NK-92 treated with Interleukin-12 subunit alpha and Interleukin-12 subunit beta, amount 100 ng/mL, for 24 hours (cell line): Measurements from ENCODE around the gene SH3BP5L.

Experiments
- DNase-seq: peaks from one replicate; lab custom pipeline; 2025; lab: John Stamatoyannopoulos, UW

The SH3BP5L gene

DNA sequence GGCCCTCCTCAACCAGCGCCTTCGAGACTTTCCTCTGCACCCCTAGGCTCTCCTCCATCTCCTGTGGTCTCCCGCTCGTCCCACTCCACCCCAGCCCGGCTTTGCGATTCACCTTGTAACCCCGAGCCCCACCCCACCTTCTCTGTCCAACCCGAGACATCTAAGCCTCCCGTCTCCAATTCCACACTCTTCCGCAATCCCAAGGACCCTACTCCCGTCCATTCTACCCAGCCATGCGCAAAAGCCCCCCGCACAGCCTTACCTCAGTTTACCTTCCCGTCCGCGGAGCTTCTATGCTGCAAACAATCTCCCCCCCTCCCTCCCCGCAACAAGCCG lies 174 bp downstream of the SH3BP5L start:
- no peak for DNase-seq

DNA sequence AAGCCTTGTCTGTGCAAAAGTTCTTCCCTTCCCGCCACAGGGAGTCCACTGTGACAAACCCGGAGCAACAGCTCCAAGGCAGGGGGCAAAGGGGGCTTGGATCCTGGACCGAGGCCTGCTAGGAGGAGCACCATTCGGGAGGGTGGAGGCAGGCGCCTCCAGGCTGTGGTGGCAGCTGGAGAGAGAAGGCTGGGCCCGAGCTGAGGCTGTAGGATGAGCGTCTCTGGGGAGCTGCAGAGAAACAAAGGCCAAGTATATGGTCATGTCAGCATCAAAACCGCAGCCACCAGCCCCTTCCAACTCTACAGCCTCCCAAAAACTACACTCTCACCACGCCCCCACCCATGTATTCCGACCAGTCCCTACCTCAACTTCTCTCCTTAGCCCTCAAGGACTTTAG lies 579 bp downstream of the SH3BP5L start:
- DNase-seq, result no peak

DNA sequence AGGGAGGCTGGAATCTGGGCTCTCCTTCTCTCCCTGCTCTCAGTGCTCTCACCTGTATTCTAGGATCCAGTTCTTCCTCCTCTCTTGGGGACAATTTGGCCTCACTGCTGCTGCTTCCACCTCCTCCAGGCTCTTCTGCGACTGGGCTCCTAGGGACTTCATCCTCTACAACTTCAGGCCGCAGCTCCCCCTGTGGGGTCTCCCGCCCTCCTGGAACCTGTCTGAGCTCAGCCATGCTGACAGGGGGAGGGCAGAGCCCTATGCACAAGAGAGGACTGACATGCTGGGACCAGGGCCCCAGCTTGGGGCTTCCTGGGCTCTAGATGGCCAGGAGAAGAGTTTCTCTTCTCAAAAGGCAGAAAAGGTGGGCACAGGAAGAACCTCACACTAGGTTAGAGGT lies 1.0 kb downstream of the SH3BP5L start:
- no peak for DNase-seq

DNA sequence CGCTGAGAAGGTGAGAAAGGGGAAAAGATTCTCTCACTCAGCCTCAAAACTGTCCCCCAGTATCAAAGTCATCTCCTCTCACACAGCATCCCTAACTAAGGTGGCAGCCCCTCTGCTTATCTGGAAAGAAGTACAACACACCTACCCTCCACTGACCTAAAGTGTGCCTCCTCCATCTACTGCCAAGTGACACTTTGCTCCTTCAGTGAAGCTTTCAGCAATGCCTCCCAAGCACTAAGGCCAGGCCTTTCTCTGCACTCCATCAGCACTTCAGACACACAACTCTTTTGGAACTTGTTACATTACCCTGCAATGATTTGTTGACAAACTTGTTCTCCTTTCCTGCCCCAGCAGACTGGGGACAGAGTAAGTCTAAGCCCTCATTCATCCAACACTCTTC lies 1.4 kb downstream of the SH3BP5L start:
- no peak for DNase-seq

DNA sequence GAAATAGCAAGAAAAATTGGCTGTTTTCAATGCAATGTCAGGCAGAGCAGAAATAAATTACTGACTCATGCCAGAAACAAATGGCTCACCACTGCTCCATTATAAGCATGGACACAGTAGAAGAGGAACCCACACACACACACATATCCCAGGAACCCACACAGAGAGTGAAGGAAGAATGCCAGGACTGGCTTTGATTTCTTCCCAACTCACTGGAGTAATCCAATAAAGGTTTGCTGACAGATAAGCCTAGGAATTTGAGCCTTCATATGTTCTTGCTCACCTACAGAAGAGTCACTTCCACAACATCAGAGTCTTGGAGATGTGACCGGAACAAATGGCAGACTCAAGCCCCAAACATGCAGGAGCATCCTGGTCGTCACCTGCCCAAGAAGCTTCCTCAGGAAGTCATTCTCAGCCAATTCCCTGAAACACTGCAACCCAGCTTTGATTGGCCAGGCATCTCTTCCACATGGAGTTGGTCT lies 2.2 kb downstream of the SH3BP5L start:
- no peak for DNase-seq

DNA sequence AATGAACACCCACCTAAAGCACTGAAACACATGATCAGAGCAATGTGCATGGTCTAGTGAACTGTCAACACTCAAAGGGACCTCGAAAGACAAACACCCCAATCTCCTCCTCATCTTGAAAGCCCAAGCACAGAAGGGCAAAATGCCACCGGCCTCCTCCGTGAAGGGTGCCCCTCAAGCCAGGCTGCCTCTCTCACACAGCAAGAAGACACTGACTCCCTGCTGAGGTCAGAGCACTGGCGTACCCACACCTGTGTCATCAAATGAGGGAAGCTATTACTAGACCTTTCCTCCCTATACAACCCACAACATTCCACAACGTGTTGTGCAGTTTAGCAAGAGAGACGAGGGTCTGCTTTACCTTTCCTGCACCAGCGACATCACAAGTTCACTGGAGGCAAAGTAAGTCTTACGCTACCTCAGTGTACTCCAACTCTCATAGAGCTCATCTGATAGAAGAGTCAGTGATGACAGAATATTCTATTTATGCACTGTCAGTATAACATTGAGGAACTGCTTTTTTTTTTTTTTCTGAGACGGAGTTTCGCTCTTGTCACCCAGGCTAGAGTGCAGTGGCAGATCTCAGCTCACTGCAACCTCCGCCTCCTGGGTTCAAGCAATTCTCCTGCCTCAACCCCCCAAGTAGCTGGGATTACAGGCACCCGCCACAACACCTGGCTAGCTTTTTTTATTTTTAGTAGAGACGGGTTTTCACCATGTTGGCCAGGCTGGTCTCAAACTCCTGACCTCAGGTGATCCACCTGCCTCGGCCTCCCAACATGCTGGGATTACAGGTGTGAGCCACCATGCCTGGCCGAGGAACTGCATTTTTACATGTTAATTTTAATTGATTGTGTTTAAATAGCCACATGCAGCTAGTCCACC lies 3.3 kb downstream of the SH3BP5L start:
- no peak for DNase-seq

DNA sequence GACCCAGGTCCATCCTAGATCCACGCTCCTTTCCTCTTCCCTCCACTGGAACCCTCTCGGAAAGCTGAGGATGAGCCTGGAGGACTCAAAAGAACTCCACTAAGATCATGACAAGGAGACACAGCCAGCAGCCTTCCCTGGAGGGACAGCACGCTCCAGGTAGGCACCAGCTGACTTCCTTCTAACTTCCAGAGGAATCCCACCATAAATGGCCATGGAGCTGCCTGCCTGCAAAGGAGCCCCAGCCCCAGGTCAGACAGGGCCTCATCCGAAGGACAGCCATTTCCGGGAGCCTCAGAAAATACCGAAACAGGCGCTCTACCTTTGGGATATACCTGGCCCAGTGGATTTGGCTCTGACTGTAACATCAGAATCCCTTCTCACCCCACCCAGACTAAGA lies 4.1 kb downstream of the SH3BP5L start:
- DNase-seq, result no peak

DNA sequence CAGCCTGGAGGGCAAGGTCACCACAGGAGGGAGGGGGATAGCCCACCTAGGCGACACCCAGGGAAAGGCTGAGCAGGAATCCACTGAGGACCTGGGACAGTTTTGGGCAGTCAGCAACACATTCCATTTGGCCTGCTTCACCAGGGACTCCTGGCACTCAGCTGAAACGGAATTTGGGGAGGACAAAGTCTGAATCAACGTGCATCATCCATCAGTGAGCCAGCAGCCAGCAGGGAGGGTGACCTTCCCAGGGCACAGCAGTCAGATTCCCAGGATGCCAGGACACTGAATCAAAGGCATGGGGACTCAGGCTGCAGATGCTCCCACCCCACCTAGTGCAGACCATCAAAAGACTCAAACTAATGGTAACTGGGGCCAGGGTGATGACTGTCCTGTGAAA lies 4.6 kb downstream of the SH3BP5L start:
- DNase-seq, result no peak

DNA sequence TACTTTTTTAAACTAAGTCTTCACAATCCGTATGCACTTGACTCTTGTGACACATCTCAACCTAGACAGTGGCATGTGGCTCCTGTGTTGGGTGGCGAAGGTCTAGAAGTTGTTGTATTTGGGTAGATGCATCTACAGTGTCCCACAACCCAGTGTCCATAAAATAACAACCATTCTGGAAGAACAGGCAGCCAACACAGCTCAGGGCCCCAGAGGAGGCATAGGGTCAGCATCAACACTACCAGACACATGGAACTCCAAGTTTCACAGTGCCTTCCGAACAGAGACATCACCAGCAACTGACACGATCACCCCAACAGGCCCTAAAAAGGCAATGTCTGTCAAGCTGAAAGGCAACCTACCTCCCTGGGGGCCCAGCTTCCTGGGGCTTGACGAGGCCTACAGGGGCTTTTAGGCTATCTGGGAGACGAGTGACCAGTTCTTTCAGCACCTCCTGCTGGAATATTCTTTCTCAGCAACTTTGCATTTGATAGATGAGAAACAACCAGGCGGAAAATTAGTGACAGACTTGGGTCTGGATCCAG lies 5.6 kb downstream of the SH3BP5L start:
- DNase-seq, result no peak

DNA sequence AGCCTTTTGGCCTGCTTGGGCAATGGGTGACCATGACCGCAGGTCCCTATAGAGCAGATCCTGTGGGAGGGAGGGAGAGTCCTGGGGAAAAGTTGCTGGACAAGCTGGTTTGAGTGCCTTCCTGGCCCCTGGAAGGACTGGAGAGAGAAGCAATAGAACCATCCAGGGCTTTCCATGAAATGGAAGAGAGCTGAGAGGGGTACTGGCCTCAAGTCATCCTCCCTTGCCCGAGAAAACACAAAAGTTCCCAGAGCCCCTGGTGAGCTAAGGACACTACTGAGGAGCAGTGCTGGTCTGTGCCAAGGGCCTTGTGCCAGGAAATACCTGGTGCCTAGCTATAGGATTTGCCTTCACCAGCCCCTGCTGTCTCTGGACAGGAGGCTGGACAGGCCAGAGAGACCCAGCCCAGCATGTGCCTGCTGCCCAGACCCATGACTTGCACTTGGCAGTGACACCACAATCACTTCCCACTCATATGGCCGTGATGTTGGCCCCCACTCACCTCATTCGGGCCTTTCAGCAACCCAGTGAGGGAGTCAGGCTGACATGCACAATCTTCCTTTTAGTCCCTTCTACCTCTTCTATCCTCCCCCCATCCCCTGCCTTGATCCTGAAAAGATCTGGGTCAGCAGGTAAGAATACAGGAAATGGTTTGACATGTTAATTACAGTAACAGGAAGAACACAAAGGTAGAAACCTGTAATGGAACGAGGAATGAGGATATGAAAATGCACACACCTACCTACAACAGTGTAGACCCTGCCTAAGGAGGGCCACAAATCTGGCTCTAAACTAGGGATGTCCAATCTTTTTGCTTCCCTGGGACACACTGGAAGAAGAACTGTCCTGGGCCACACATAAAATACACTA lies 7.0 kb downstream of the SH3BP5L start:
- no peak for DNase-seq

DNA sequence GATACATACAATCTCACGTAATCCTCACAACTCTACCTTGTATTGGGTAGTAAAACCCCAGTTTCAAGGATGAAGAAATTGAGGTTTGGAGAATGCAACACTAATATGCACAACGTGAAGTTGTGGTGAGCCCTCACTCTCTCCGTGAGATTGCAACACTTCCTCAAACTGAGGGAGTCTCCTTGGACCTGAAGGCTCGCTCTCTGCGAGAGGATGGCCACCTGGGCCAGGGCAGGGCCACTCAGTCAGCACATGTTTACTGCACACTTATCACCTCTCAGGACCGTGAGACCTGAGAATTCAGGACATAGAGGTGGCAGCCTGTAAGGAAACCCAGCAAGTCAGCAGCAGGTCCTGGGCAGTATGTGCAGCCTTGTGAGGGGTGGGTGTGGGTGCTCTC lies 8.7 kb downstream of the SH3BP5L start:
- no peak for DNase-seq

DNA sequence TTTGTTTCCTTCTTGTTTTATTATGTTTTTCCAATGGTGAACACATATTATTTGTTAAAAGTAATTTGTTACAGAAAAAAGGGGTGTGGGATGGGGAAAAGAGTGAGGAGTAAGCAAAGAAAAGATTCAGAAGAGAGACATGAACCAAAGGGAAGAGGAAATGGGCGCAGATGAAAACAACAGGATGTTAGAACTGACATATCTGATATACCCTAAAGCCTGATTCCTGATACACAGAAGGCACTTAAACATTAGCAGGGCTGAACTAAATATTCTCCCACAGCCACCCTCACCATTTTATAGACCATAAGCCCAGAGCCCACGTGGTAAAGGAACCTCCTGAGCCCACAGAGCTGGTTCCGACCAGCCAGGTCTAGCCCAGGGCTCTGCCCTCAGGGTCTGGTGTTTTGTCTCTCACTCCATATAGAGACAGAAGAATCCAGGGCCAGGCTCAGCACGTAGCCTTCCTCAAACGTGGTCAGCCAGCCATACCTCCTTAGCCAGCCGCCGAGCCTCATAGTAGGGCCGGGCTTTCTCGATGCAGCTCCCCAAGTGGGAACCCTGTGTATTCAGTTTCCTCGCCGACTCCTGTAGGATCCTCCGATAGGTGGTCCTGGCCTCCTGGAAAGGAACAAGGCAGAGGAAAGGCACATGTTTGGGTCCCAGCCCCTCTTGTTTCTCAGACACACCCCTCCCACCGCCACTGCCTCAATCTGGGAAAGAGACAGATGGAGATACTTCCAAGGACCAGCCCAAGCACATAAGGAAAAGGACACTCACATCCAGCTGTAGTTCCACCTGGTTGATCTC lies 9.5 kb downstream of the SH3BP5L start:
- no peak for DNase-seq

DNA sequence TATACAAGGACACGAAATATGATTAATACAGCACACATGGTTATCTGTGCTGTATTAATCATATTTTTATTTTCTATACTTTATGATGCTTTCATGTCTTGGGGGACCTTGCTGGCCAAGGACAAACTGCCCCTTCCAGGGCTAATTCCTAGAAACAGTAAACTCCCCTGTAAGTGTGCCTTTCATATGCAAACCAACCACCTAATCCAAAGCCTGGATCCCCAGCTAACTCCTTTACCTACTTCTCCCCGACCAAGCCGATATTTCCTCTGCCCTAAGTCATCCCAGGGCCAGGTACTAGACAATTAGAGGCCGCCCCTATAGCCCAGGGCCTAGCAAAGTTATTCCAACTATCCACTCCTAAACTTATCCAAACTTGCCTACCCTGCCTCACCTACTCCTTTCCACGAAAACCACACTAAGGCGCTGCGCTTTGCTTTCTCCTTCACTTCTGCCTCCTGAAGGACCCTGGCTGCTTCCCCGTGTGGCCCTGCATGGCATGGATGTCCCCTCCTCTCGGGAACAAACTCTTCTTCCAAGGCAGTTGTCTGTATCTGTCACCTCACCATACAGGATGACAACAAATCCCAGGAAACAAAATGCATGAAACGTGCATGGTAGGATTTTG lies 10.2 kb downstream of the SH3BP5L start:
- DNase-seq, result no peak

DNA sequence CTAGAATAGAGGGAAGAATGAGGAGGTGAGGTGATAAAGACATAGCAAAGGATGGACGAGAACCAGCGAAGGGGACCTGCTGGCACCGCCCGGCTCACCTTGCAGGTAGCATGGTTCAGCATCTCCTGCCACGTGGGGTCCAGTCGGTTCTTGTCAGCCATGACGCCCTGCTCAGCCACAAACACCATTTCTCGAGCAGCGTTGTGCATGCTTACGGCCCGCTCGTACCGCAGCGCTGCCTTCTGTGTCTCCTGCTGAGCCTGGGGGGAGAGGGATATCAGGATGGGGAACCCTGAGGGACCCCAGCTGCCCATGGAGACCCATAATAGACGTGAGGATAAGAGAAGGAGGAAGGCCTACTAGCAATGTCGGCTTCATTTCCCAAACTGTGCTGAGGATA lies 11.4 kb downstream of the SH3BP5L start:
- no peak for DNase-seq

DNA sequence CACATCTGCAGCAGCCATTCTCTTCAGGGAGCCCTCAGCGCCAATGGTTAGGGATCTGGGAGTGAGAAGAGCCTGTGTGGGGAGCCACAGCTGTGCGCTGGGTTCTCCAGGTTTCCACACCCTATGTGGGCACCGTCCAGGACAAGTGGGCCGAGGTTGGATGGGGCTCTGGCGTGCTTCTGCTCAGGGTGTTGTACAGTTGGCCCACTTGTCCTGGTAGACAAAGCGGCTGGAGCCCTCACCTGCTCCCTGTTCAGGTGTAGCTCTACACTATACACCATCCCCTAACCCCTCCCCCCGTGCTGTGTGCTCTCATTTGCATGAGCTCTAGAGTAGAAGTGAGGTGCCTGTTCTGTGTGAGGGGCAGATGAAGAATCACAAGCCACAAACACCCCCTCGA lies 12.2 kb downstream of the SH3BP5L start:
- DNase-seq, result no peak

DNA sequence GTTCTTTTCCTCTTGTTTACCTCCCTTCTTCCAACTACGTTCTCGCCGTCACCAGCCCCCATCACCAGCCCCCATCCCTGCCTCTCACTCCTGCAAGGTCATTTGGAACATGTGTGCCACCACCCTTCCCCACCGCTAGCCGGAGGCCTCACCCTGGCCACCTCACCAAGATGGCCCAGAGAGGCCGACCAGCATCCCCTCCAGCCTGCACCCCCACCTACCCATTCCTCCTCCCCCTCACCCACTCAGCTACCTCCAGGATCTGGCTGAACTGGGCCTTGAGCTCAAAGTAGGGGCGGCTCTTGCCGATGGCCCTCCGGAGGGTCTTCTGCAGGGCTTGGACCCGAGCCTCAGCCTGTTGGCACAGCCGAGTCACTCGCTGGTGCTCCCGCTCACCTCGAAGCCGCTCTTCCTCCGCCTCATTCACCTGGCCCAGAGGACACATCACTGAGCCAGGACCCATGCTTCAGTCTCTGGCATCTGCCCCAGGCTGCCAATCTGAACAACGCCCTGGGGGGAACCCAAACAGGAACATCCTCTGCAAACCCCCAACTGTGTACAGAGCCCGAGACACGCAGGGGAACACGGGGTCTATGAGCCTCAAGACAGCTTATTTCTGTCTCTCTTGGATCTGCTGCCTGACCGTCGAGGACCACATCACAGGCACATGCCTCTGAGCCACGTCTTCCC lies 12.8 kb downstream of the SH3BP5L start:
- no peak for DNase-seq

DNA sequence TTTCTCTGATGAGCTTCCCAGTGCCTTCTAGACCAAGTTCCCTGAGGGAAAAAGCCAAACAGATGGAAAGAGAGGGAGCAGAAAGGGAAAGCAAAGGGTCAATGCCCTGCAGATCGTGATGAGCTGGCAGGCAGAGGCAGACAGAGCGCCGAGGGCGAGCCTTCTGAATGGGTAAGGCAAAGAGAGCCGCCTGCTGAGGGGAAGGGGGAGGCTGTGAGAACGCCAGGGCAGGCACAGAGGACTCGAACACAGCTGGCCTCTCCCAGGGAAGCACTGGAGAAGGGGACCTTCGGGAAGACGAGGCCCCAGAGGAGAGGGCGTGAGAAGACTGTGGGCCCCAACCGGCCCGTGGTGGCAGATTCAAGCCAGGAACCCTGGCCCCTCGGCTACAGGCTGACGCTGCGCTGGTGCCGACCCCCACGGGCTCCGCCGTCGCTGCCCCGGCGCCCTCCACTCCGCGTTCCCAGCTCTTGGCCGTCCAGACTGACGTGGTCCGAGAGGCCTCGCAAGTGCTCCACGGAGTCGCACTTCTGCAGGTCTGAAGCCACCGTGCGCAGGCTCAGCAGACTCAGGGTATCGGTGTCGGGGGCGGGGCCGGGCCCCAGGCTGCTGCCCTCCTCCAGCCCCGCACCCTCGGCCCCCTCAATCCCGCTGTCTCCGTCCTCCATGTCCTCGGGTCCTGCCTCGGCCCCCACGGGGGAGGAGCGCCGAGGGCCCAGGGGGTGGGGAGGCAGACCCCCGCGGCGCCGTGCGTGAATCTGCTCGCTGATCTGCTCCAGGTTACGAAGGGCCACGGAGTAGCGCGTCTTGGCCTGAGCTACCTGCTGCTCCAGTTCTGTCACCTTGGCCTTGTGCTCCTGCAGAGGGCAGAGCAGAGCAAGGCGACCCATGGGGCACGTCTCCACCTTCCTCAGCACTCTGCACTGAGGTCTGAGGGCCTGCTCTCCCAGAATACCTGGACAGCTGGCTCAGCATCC lies 13.9 kb downstream of the SH3BP5L start:
- no peak for DNase-seq

DNA sequence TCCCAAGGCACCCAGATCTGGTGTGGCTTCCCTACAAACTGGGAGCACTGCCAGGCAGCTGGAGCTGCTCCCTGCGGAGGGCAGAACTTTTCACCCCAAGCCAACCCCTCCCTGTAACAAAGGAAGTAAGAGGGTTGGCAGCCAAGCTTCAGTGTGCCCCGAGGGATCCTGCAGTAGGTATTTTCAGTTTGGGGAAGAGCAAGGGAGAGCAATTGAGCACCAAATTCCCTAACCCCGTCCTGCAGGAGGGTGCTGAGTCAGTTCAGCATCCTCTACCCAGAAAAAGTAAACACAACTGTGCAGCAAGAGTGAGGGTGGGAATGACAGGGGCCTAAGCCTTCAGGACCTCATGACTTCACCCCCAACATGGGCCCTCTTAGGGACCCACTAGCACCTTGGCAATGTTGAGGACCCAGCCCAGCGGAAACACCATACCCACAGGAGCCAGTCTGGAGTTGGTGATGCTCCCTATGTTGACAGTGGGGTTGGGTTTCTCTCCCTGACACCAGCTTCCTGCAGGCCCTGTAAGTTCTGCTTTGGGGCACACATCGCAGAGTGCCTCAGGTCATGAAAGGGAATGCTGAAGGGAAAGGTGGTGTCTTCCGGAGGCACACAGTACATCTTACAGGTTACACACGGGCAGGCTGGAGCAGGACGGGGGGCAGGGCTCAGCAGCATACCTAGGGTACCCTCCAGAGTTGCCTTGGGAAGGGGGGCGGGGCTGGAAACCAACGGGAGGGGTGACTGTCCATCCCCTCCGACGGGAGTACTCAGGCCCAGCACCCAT lies 14.8 kb downstream of the SH3BP5L start:
- no peak for DNase-seq
